ENCODE data around the gene CYP4F12. TPM values are rescaled to one million over a fixed set of nuclear protein-coding genes. Genes with fewer than 3 reads are reported as not detected.

Gene CYP4F12
- total and polyA plus RNA-seq, 2 of the 4 experiments (the other 2 are of a cell fraction): not detected

- Histone ChIP-seq H3K79me1 (ENCODE audit: low read depth in 1 of 2, low read length in 2 of 2) (no peaks in the 10 kb centered on the region), H3K9me3 (ENCODE audit: control insufficient read depth, insufficient read depth, low read length) (peaks cover 17% of the 10 kb centered on the region), H4K5ac (ENCODE audit: low read depth, low read length) (no peak overlapping the region), H4K20me1 (ENCODE audit: insufficient read depth, low read length) (no peaks in the 10 kb centered on the region), H3K36me3 (ENCODE audit: control insufficient read depth, insufficient read depth, low read length) (no peaks in the 10 kb centered on the region), H3K4me3 (ENCODE audit: insufficient read depth, low read depth, low read length) (no peak overlapping the region), H3K18ac (ENCODE audit: low read depth, low read length) (no peak overlapping the region), H3K9ac (ENCODE audit: low read depth, low read length) (no peak overlapping the region), H3K56ac (ENCODE audit: extremely low read depth, insufficient read depth, low read length) (no peak overlapping the region), H3K23ac (ENCODE audit: low read depth, low read length) (no peak overlapping the region), H3K4ac (ENCODE audit: low read depth, low read length) (no peak overlapping the region), H2BK15ac (ENCODE audit: low read depth, low read length) (no peak overlapping the region), H3K27me3 (ENCODE audit: control insufficient read depth, insufficient read depth, low read length) (no peaks in the 10 kb centered on the region), H2AK5ac (ENCODE audit: low read depth, low read length) (no peak overlapping the region), H3K4me1 (ENCODE audit: control insufficient read depth, insufficient read depth, low read length) (no peaks in the 10 kb centered on the region), H3K14ac (replicated peaks; ENCODE audit: low read depth, low read length) (no peak overlapping the region), H2BK5ac (ENCODE audit: low read depth, low read length, poor library complexity, severe bottlenecking) (no peak overlapping the region), H2AFZ (replicated peaks; ENCODE audit: low read length, poor library complexity) (no peak overlapping the region), H4K8ac (ENCODE audit: low read depth in 2 of 2, low read length in 2 of 2) (no peak overlapping the region), H3K9me1 (ENCODE audit: insufficient read depth, low read length) (no peaks in the 10 kb centered on the region), H2BK20ac (ENCODE audit: low read depth, low read length) (no peak overlapping the region), H2AK9ac (replicated peaks; ENCODE audit: low read depth, low read length, poor library complexity) (no peak overlapping the region), H3K27ac (ENCODE audit: insufficient read depth, low read length) (no peak overlapping the region), H2BK120ac (ENCODE audit: low read depth, low read length) (no peak overlapping the region), H4K91ac (ENCODE audit: insufficient read depth, low read depth, low read length) (no peak overlapping the region), H3K4me2 (ENCODE audit: low read depth, low read length) (no peak overlapping the region)
- ATAC-seq (ENCODE audit: low read depth) (no peak), DNase-seq (no peak)
- no CpG with 5 or more reads among the region's 3 CpGs for WGBS, 2 experiments (ENCODE audit: extremely low coverage in 2 of 2, insufficient read length in 1 of 2)
- no TSS peak for BruUV-seq (replicated peaks)
- in situ Hi-C loops (cut with MboI; ENCODE audit: low sequenced_read_pairs): no loop called here
- dilution Hi-C loops (cut with HindIII; ENCODE audit: low sequenced_read_pairs, unreplicated experiment): no loop called here
- intact Hi-C loops (cut with micrococcal nuclease): no loop called here
- CTCF ChIA-PET: interaction anchor here (0.7 kb wide), 1 partner anchor 17 kb away, joined by 3 read pairs; no protein-coding TSS in a partner anchor
- TF ChIP-seq CTCF (conservative IDR thresholded peaks at IDR 0.05; ENCODE audit: low read depth, low read length) (no peak), MAFK (IDR thresholded peaks at IDR 0.05; ENCODE audit: low read depth, low read length) (no peak), CEBPB (IDR thresholded peaks at IDR 0.05; ENCODE audit: low read depth, low read length) (no peak), MAZ (IDR thresholded peaks at IDR 0.05; ENCODE audit: borderline replicate concordance, low read depth, low read length) (no peak), ELK1 (IDR thresholded peaks at IDR 0.05; ENCODE audit: borderline replicate concordance, low read depth, low read length) (no peak), NFE2L2 (IDR thresholded peaks at IDR 0.05; ENCODE audit: low read depth, low read length) (no peak), POLR2A (IDR thresholded peaks at IDR 0.05; ENCODE audit: low read depth, low read length) (no peak)
- POLR2A ChIA-PET (ENCODE audit: unreplicated experiment): no interaction called here
These were observed 41.8 kb downstream of the CYP4F12 start for GRCh38 chr19:15714638-15715037.

All from IMR-90 (cell line).